ENCODE measurements around the gene FGGY.
"Not testable (repeated sequence)": the region's sequence is repeated elsewhere in the genome, so short reads cannot be mapped to it uniquely, and the experiment has no call there.

The FGGY gene

DNA sequence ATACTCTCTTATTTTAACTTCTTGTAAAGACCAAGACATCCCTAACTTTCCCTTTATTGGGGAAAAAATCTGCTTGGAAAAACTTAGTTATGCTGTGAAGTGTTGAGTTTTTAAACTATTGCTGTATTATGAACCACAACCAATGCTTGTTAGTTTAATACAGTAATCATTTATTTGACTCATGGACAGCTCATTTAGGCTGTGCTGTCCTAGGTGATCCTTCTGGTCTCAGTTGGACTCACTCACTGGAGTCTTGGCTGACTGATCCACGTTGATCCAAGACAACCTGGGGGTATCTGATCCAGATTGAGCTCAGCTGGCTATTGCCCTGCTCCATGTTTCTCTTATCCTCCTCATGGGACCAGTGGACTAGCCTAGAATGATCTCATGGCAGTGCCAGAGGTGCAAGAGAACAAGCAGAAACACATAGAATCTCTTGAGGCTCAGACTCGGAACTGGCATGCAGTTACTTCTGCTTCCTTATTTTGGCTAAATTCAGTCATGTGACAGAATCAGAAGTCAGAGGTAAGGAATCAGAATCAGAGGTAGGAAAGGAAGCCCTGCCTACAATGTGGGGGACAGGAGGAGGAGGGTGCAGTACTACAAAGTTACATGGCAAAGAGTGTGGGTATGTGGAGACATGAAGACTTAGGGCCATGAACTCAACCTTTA is 156.5 kb downstream of the FGGY start:
- DNase-seq = no peak

DNA sequence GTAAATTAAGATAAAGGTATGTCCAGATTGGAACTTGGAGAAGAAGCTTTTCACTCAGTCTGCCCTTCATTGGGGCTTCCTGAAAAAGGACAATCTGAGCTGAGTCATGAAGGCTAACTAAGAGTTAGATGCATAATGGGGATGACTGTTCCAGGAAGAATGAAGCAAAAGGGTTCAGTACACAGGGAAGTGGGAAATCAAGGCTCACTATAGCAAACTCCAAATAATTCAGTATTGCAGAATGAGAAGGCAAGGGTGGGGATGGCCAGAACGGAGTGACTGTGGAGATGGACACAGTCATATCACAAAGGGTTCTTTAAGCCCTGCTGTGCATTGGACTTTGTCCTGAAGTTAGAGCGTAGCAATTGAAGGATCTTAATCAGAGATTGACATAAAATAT is 158.3 kb downstream of the FGGY start:
- no peak for DNase-seq

DNA sequence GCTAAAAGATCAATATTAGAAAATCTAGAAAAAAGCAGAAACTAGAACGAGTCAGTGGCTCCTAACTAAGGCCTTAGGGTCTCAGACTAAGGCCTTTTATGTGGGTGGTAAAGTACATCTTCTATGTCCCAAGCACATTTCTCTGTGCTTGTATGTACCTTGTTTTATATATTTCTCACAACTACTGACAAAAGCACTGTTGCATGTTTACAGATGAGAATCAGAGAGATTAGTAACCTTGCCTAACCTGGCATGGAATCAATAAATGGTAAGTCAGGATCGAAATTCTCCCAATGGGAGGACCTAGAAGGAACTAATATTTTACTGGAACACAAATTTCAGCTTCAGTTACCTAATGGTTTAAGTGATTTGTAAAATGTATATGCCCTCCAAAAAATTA is 160.9 kb downstream of the FGGY start:
- no peak for DNase-seq

DNA sequence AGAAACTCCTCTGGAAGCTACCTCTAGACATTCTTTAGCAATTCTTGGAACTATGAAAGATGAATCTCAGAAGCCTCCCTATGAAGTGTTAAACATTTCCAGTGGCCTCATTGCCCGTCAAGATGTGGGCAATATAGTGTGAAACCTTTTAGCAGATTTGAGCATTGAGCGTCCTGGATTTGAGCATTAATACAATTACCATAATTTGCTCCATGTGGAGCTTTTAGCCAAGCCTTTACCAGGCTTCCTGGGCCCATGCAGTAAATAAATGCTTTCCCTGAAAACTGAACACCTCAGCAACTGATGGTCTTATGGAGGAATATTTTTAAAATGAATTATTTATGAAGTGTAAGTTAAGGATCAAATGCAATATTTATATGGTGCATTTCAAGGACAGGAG is 162.0 kb downstream of the FGGY start:
- no peak for DNase-seq

DNA sequence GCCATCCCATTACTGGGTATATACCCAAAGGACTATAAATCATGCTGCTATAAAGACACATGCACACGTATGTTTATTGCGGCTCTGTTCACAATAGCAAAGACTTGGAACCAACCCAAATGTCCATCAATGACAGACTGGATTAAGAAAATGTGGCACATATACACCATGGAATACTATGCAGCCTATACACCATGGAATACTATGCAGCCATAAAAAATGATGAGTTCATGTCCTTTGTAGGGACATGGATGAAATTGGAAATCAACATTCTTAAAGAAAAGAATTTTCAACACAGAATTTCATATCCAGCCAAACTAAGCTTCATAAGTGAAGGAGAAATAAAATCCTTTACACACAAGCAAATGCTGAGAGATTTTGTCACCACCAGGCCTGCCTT is 166.0 kb downstream of the FGGY start:
- DNase-seq = not testable (repeated sequence)

DNA sequence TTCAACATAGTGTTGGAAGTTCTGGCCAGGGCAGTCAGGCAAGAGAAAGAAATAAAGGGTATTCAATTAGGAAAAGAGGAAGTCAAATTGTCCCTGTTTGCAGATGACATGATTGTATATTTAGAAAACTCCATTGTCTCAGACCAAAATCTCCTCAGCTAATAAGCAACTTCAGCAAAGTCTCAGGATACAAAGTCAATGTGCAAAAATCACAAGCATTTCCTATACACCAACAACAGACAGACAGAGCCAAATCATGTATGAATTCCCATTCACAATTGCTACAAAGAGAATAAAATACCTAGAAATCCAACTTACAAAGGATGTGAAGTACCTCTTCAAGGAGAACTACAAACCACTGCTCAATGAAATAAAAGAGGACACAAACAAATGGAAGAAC is 168.6 kb downstream of the FGGY start:
- not testable (repeated sequence) for DNase-seq

DNA sequence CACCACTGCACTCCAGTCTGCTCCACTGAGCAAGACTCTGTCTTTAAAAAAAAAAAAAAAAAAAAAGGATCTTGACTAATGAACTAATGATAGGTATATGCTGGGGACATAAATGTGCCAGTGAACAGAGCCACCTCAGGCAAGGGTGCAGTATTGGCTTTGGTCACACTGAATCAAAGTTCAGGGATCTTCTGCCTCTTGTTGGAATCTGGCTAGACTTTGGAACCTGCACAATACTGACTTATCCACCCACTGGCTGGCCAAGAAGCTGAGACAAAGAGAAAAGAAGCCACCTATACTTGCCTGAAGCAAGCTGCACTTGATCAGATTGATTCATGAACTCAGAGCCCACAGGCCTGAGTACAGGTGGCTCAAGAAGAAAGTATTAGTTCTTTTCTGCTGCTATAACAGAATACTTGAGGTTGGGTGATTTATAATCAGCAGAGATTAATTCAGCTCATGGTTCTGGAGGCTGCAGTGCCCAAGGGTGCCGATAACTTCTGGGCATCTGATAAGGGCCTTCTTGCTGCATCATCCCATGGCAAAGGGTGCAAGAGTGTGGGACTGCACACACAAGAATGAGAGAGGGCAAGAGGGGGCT is 172.0 kb downstream of the FGGY start:
- DNase-seq = no peak

DNA sequence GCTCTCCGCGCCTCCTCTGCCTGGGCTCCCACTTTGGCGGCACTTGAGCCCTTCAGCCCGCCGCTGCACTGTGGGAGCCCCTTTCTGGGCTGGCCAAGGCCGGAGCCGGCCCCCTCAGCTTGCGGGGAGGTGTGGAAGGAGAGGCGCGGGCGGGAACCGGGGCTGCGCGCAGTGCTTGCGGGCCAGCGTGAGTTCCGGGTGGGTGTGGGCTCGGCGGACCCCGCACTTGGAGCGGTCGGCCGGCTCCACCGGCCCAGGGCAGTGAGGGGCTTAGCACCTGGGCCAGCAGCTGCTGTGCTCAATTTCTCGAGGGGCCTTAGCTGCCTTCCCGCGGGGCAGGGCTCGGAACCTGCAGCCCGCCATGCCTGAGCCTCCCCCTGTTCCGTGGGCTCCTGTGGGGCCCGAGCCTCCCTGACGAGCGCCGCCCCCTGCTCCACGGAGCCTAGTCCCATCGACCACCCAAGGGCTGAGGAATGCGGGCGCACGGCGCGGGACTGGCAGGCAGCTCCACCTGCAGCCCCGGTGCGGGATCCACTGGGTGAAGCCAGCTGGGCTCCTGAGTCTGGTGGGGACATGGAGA is 175.2 kb downstream of the FGGY start:
- DNase-seq = not testable (repeated sequence)

DNA sequence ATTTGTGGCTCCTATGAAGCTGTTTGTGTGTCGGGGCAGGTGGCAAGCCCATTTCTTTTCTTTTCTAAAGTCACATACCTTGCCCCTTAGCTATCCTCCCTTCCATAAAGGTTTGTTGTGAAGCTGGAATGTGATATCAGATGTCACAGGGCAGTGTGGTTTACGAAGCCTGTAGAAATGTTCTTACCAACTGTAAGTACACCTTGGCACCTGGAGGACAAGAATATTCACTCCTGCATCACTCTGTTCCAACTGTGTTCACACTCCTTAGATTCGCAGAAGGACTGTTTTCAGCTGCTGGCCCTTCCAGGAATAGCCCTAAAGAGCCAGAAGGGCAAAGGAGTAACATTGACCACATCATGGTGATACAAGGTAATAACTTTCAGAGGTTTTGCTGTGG is 176.9 kb downstream of the FGGY start:
- no peak for DNase-seq

DNA sequence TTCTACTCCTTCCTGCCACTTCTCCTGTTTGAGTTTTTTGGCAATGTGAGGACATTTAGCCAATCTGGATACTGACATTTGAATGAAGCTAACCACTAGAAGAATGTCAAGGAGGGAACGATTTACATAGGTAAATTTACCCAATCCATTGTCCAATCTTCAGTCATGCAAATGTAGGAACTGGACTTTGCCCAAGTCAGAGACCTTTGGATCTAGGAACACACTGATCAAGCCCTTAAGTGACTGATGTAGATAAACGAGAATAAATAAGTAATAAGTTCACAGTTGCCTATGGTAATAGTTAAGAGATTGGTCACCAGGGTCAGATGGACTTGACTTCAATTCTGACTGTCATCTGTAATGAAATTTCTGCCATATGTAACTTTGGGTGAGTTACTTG is 177.6 kb downstream of the FGGY start:
- DNase-seq = no peak

DNA sequence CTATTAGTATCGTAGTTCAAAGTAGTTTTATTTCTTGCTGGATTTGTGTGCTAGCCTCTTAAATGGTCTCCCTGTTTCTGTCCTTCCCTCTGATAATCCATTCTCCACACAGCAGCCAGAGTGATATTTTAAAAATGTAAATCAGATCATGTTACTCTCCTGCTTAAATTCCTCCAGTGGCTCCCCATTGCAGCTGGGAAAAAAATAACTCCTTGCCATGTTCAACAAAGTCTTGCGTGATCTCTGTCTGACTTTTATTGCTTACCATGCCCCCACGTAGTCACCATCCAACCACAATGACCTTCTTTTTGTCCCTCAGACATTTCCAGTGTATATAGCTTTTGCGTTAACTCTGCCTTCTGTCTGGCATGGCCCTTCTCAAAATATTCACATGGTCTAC is 178.8 kb downstream of the FGGY start:
- DNase-seq = no peak

DNA sequence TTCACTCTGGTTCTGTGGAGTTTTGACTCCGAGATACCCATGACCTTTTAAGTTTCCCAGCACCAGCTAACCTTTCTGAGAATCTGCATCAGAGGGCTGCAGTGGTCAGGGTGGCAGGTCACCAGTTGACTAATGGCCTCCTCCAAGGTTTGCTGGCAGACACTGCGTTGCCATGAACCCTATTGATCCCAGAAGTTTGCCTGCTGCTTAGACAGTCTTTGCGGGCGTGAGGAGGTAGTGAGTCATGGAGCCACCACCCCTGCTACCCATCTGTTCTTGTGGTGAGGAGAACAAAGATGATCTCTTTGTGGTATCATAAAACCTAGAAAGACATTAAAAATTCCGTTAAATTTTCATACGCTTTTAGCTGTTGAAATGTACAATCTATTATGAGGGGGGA is 180.4 kb downstream of the FGGY start:
- peak; percentile 26 for DNase-seq

DNA sequence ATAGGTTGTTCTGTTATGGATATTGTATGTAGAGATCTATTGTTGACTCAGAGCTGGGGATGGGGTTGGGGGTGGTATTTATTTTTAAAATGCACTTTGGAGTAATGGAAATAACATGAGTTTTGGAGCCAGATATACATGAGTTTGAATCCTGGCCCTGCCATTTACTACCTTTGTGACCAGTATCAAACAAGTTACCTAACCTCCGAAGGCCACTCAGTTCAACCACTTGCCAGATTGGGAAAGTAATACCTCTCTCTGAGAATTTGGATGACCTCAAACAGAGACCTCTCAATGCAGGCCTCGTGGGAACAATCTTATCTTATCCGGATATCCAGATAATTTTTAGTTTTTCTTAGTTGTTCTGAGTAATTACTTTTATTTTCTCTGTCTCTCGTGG is 181.0 kb downstream of the FGGY start:
- no peak for DNase-seq

DNA sequence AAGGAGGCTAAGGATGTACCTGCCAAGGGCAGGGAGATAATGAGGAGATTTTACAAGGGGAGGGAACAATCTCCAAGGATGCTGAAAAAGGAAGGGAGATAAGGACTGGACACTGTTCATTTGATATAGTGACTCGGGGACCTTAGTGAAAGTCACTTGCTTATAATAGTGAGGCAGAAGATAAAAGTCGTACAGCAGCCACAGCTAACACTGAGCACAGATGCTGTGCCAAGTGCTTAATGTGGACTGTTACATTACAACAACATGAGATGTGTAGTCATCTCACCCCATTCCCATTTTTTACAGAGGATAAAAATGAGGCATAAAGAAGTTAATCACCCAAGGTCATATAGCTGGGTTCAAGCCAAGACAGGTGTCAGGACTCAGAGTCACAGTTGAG is 181.9 kb downstream of the FGGY start:
- DNase-seq = no peak

DNA sequence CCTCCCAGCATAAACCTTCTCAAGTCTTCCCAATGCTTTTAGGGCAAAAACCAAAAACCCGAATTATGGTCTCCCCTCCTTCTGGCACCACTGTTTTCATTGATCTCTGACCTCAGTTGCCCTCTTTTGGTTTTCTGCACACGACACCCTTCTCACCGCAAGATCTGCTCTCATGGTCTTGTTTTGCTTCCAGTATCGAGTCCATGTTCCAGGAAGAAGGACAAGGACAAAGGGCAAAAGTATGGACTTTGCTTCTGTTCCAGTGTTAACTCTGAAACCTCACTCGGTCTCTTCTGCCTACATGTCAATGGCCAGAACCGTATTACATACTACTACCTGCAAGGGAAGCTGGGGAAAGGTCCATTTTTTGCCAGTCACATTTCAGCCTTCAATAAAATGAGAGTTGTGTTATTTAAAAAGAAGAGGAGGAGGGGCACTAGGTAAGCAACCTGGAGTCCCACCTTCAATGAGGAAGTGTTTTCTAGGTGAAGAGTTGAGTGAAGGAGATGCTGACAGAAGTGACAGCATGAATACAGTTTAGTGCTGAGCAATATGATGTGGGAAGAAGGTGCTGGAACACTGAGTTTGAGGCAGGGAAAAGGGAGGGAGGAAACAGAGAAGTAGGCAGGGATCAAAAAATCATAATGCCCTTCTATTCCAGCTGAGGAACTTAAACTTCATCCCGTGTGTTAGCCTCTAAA is 183.4 kb downstream of the FGGY start:
- no peak for DNase-seq

DNA sequence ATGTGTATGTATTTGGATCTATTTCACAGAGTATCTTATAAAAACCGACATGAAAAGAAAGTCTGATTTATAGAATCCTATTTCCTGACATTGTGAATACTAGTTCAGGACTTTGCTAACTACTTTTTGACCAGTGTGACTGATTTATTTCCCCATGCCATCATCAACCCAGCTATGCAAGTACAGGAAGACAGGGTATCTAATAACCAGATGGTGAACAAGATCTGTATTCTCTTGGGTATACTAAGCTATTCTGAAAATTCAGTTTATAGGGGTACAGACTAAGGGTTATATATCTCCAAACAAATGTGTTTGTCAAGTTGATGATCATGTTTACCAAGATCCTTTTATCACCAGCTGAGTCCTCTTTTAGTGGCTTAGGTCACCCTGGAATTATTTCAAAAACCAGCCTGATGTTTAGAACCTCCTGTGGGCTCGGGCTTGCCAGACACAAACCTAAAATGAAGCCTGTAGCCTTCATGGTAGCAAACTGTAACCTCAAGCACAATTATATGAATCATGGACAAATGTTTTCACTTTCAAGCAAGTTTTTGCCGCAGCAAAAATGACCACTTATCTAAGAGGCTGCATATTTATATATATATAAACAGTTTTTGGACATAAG is 185.1 kb downstream of the FGGY start:
- DNase-seq = no peak

DNA sequence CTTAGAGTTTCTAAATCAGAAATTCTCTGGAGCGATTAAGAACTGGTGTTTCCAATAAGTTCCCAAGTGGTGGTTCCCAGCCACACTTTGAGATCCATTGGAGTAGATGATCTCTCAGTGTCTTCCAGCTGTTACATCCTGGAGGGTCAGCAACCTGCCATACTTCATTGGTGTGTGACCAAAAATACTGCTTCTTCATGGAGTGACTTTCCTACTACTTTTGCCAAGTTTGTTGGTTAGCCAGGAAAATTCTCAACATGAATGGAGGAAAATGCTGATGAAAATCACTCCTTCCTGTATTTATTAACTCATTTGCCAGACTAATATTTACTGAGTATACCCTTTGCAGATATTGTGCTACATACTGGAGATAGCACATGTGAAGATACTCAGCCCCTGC is 186.1 kb downstream of the FGGY start:
- no peak for DNase-seq

DNA sequence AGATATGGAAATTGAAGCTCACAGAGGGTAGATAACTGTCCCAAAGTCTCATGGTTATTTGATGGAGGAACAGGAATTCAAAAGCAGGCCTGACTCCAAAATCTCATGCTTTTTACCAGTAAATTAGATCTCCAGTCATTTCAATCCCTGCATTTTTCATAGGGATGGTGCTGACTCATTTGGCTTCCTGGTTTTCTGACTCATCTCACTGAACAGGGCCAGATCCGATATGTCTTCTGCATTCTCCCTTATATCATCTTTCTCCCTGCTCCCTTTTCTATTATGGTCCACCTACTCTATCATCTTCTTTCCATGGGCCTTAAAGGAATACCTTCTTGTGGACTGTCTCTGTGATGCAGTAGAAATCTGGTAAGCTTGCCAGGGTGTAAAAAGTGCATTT is 187.2 kb downstream of the FGGY start:
- DNase-seq = no peak

DNA sequence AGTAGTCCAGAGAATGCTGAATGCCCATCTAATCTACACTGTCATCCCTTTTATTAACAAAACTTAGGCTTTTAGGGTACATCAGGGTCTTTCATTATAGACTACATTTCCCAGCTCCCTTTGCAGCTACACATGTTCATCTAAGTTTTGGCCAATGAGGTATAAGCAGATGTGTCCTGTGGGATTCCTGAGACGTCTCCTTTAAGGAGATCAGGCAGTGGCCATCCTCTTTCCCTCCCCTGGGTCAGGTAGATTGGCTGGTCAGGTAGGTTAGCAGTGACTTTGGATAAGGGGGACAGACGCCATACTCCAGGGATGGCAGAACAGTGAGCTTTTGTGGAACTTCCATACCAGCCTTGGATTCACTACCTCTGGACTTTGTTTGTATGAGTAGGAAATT is 188.3 kb downstream of the FGGY start:
- DNase-seq = no peak

DNA sequence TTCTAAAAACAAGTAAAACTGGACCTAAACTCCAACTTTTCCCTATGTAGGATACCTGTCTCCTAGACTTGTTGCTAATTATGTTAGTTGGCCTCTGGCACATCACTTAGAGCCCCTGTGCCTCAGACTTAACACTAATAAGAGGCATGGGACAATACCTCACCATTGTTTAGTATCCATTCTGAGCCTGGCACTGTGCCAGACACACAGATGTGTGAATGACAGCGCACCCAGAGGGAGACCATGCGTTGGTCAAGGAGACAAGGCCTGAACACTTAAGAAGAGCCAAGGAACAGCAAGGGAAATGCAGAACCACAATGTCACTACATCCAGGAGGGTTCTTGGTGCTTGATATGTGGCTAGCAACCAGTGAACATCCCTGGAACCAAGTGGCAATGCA is 189.1 kb downstream of the FGGY start:
- DNase-seq = no peak

DNA sequence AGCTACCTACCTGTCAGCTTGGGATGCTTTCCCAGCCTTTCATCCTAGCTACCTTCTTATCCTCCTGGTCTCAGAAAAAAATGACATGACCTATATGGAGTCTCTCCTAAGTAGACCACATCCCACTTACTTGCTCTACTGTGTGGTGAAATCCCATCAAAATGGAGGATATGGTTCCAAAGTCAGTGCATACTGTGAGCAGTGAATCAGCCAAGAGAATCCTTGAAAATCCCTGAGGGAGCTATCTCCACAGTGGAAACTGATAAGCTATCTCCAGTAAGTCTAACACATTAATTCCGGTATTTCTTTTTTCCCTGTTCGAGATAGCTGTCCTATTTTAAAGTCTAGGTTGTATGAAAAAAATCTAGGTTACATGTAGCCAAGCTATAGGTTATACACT is 189.7 kb downstream of the FGGY start:
- DNase-seq = no peak

DNA sequence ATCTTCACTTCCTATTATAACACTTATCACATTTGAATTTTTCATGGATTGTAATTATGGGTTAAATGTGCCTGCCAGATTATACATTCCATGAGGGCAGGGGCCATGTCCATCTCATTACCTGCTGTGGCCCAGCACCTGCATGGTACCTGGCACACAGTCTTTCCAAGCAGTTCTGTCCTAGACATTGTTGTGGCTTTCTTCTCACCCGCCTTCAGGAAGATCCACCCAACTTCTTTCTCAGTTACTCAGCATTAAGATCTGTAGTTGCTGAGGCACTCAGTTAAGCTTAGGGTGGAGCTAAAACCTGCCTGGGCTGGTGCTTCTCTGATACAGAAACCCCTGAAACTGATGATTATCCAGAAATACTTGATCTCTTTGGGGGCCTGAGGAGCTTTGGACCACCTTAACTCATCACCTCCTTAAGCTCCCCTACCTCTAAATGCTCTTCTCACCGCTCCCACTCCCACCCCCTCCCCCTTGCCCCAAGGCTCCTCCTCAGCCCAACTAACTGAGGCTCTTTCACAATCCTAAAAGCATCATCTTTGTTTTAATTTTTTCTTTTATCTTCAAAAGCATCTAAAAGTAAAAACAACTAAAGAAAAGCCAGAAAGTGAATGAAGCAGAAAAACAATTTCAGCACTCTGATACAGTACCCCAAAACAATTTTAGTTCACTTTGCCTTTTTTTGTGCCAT is 190.6 kb downstream of the FGGY start:
- DNase-seq = no peak

DNA sequence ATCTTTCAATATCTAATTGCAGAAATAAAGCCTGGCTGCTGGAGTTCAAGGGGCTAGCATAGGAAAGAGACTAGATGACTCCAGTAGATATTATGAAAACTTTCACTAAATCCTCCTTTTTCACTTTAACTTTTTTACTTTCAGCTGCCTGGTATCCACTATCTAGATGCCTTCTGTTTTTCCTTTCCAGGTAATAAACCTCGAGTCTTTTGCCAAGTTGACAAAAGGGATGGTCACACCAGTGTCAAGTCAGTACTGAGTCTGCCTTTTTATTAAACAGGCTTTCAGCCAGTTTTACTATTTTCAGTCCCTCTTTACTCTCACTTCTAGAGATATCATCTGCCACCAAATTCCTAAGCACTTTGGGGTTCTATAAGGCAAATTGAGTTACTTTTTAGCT is 195.6 kb downstream of the FGGY start:
- no peak for DNase-seq
